ENCODE results near the gene FTO.

Gene FTO

GRCh38 chr16:53968454-53968853, 264.5 kb downstream of the FTO start:
- Histone ChIP-seq H3K4me2 (ENCODE audit: low read depth, low read length, poor library complexity, severe bottlenecking) (no peak overlapping the region), H3K9me3 (ENCODE audit: insufficient read depth, low read length) (no peaks in the 10 kb centered on the region), H3K27me3 (ENCODE audit: low read length) (no peaks in the 10 kb centered on the region), H3F3A (ENCODE audit: insufficient read depth) (no peaks in the 10 kb centered on the region), H3K36me3 (ENCODE audit: low read length) (no peaks in the 10 kb centered on the region), H3K9me2 (replicated peaks; ENCODE audit: insufficient read depth, low read length) (no peaks in the 10 kb centered on the region), H2AFZ (ENCODE audit: low read depth, low read length, severe bottlenecking) (no peak overlapping the region), H3K27ac (ENCODE audit: low read depth, low read length) (no peak overlapping the region), H3K9ac (ENCODE audit: low read length) (no peak overlapping the region), H3K4me3 (ENCODE audit: insufficient read depth, low read length, poor library complexity, severe bottlenecking) (no peak overlapping the region), H4K20me1 (ENCODE audit: low read depth, low read length) (no peaks in the 10 kb centered on the region), H3K79me2 (ENCODE audit: insufficient read depth, low read length) (no peaks in the 10 kb centered on the region)
- no peak for TF ChIP-seq EZH2phosphoT487 (conservative IDR thresholded peaks at IDR 0.05; ENCODE audit: low read length)
- TF ChIP-seq CTCF (IDR thresholded peaks at IDR 0.05; ENCODE audit: insufficient read depth, low read length, poor library complexity, severe bottlenecking): no peak

GRCh38 chr16:53968896-53969295, 264.9 kb downstream of the FTO start:
- H3K4me3 ChIP-seq (ENCODE audit: insufficient read depth, low read length, poor library complexity, severe bottlenecking): no peak overlapping the region
- H3K27ac ChIP-seq (ENCODE audit: low read depth, low read length): no peak overlapping the region
- H3K79me2 ChIP-seq (ENCODE audit: insufficient read depth, low read length): no peaks in the 10 kb centered on the region
- H3K27me3 ChIP-seq (ENCODE audit: low read length): no peaks in the 10 kb centered on the region
- H3F3A ChIP-seq (ENCODE audit: insufficient read depth): no peaks in the 10 kb centered on the region
- H2AFZ ChIP-seq (ENCODE audit: low read depth, low read length, severe bottlenecking): no peak overlapping the region
- H4K20me1 ChIP-seq (ENCODE audit: low read depth, low read length): no peaks in the 10 kb centered on the region
- no peak overlapping the region for H3K4me2 ChIP-seq (ENCODE audit: low read depth, low read length, poor library complexity, severe bottlenecking)
- no peaks in the 10 kb centered on the region for H3K9me2 ChIP-seq (replicated peaks; ENCODE audit: insufficient read depth, low read length)
- H3K9ac ChIP-seq (ENCODE audit: low read length): no peak overlapping the region
- TF ChIP-seq EZH2phosphoT487 (conservative IDR thresholded peaks at IDR 0.05; ENCODE audit: low read length) (no peak), CTCF (IDR thresholded peaks at IDR 0.05; ENCODE audit: insufficient read depth, low read length, poor library complexity, severe bottlenecking) (no peak)
- H3K36me3 ChIP-seq (ENCODE audit: low read length): no peaks in the 10 kb centered on the region
- no peaks in the 10 kb centered on the region for H3K9me3 ChIP-seq (ENCODE audit: insufficient read depth, low read length)

- no peaks in the 10 kb centered on the region for H3K79me2 ChIP-seq (ENCODE audit: insufficient read depth, low read length)
- H3K36me3 ChIP-seq (ENCODE audit: low read length): no peaks in the 10 kb centered on the region
- H3K9me2 ChIP-seq (replicated peaks; ENCODE audit: insufficient read depth, low read length): no peaks in the 10 kb centered on the region
- H3K9ac ChIP-seq (ENCODE audit: low read length): no peak overlapping the region
- H3K4me2 ChIP-seq (ENCODE audit: low read depth, low read length, poor library complexity, severe bottlenecking): no peak overlapping the region
- TF ChIP-seq EZH2phosphoT487 (conservative IDR thresholded peaks at IDR 0.05; ENCODE audit: low read length) (no peak), CTCF (IDR thresholded peaks at IDR 0.05; ENCODE audit: insufficient read depth, low read length, poor library complexity, severe bottlenecking) (no peak)
- no peaks in the 10 kb centered on the region for H3F3A ChIP-seq (ENCODE audit: insufficient read depth)
- no peaks in the 10 kb centered on the region for H3K27me3 ChIP-seq (ENCODE audit: low read length)
- H3K27ac ChIP-seq (ENCODE audit: low read depth, low read length): no peak overlapping the region
- H3K9me3 ChIP-seq (ENCODE audit: insufficient read depth, low read length): no peaks in the 10 kb centered on the region
- no peaks in the 10 kb centered on the region for H4K20me1 ChIP-seq (ENCODE audit: low read depth, low read length)
- H3K4me3 ChIP-seq (ENCODE audit: insufficient read depth, low read length, poor library complexity, severe bottlenecking): no peak overlapping the region
- no peak overlapping the region for H2AFZ ChIP-seq (ENCODE audit: low read depth, low read length, severe bottlenecking)
Observed at GRCh38 chr16:53971616-53972015, 267.7 kb downstream of the FTO start.
